HEK293T (cell line): ENCODE measurements around the gene POLN.
"Not testable (repeated sequence)": the region's sequence is repeated elsewhere in the genome, so short reads cannot be mapped to it uniquely, and the experiment has no call there.

Source experiments
- BHLHE40 ChIP-seq: fragments of 450-650 bp; IDR thresholded peaks from 2 replicates; pipeline ENCODE4 v1.6.1; 2016; ENCODE audit warnings: mild to moderate bottlenecking, moderate library complexity, borderline replicate concordance
- FOXK2 ChIP-seq: fragments of 450-650 bp; IDR thresholded peaks from 2 replicates; pipeline ENCODE4 v1.6.1; 2016; ENCODE audit warnings: mild to moderate bottlenecking
- HDGF ChIP-seq: fragments of 450-650 bp; IDR thresholded peaks from 2 replicates; pipeline ENCODE4 v1.6.1; 2017; ENCODE audit warnings: antibody characterized with exemption, borderline replicate concordance
- LEF1 ChIP-seq: fragments of 450-650 bp; IDR thresholded peaks from 2 replicates; pipeline ENCODE4 v1.6.1; 2017; ENCODE audit warnings: mild to moderate bottlenecking, borderline replicate concordance
- SUZ12 ChIP-seq: fragments of 450-650 bp; IDR thresholded peaks from 2 replicates; pipeline ENCODE4 v1.6.1; 2016; ENCODE audit warnings: mild to moderate bottlenecking
- TARDBP ChIP-seq: fragments of 450-650 bp; IDR thresholded peaks from 2 replicates; pipeline ENCODE4 v1.6.1; 2016
- ZNF384 ChIP-seq: fragments of 450-650 bp; IDR thresholded peaks from 2 replicates; pipeline ENCODE4 v1.6.1; 2016

DNA sequence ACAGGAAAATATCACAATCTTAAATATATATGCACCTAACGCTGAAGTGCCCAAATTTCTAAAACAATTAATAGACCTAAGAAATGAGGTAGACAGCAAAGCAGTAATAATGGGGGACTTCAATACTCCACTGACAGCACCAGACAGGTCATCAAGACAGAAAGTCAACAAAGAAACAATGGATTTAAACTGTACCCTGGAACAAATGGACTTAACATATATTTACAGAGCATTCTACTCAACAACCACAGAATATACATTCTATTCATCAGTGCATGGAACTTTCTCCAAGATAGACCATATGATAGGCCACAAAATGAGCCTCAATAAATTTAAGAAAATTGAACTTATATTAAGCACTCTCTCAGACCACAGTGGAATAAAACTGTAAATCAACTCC lies 39.1 kb downstream of the POLN start:
- not testable (repeated sequence) for TF ChIP-seq ZNF384, FOXK2, TARDBP, HDGF, LEF1, BHLHE40, SUZ12
